Measurements from ENCODE around the gene AHSA1. TPM values are rescaled to one million over a fixed set of nuclear protein-coding genes. Genes with fewer than 3 reads are reported as not detected.

Gene AHSA1
- total and polyA plus RNA-seq, 2 experiments from 2014 or later: 177 to 213 TPM

- TF ChIP-seq ZNF462 (CRISPR knock-in tag; IDR thresholded peaks at IDR 0.05): no peak
Measured at GRCh38 chr14:77503138-77503537, 45.2 kb downstream of the AHSA1 start (continued).

GRCh38 chr14:77505031-77505430 lies 47.1 kb downstream of the AHSA1 start:
- H3K27me3 ChIP-seq (ENCODE audit: insufficient read depth): peaks cover 13% of the 10 kb centered on the region
- H3K79me2 ChIP-seq (replicated peaks; ENCODE audit: insufficient read depth): no peaks in the 10 kb centered on the region
- no peak for TF ChIP-seq CREB1 (CRISPR knock-in tag; IDR thresholded peaks at IDR 0.05; ENCODE audit: low read depth)
- TF ChIP-seq EZH2phosphoT487 (IDR thresholded peaks at IDR 0.05; ENCODE audit: unreplicated experiment): no peak
- no peak for TF ChIP-seq JUNB (IDR thresholded peaks at IDR 0.05; ENCODE audit: unreplicated experiment)
- no peak for TF ChIP-seq STAT1 (IDR thresholded peaks at IDR 0.05; ENCODE audit: unreplicated experiment)
- TF ChIP-seq NANOG (IDR thresholded peaks at IDR 0.05; ENCODE audit: borderline replicate concordance): no peak
- no peak for TF ChIP-seq POLR2AphosphoS5 (IDR thresholded peaks at IDR 0.05; ENCODE audit: low read depth)
- TF ChIP-seq EZH2 (IDR thresholded peaks at IDR 0.05; ENCODE audit: low read depth, unreplicated experiment): no peak
- no peak for TF ChIP-seq ZNF331 (CRISPR knock-in tag; IDR thresholded peaks at IDR 0.05; ENCODE audit: low read depth)
- no peak overlapping the region for H2AFZ ChIP-seq
- peaks cover under 1% of the 10 kb centered on the region; the same call in 2 of the 3 replicates for H3K4me1 Mint-ChIP-seq
- H3K4me3 ChIP-seq: no peak overlapping the region
- DNase-seq (ENCODE audit: low spot score) (no peak), ATAC-seq (no peak)
- peaks cover 11% of the 10 kb centered on the region; the same call in 2 of the 3 replicates for H3K9me3 Mint-ChIP-seq
- peaks cover 15% of the 10 kb centered on the region for H3K27me3 Mint-ChIP-seq (ENCODE audit: insufficient read depth, low read depth, poor library complexity)
- no peak overlapping the region for H3K4me3 Mint-ChIP-seq
- H4K20me1 ChIP-seq (replicated peaks; ENCODE audit: insufficient read depth): no peaks in the 10 kb centered on the region
- H3K27ac Mint-ChIP-seq: no peak overlapping the region
- peaks cover 4% of the 10 kb centered on the region; the same call in 1 of the 3 replicates for H3K36me3 Mint-ChIP-seq (ENCODE audit: low read depth)
- no peak overlapping the region for H3K27ac ChIP-seq (ENCODE audit: low read depth)
- H3K9me2 ChIP-seq (ENCODE audit: insufficient read depth): no peaks in the 10 kb centered on the region
- no peaks in the 10 kb centered on the region for H3K4me1 ChIP-seq (ENCODE audit: insufficient read depth)
- no peaks in the 10 kb centered on the region for H3K36me3 ChIP-seq (ENCODE audit: insufficient read depth)
- no peaks in the 10 kb centered on the region for H3F3A ChIP-seq (replicated peaks; ENCODE audit: low read depth)
- no peak overlapping the region for H3K4me2 ChIP-seq
